HG03103 (cell line): ENCODE results near the gene NAP1L3.

Experiments used
- ATAC-seq: cut with Tn5 transposase; IDR thresholded peaks from one replicate; pipeline ENCODE4 v1.9.1; 2021; ENCODE audit warnings: low read depth; ENCODE audit not compliant: unreplicated experiment

NAP1L3 gene, protein sequence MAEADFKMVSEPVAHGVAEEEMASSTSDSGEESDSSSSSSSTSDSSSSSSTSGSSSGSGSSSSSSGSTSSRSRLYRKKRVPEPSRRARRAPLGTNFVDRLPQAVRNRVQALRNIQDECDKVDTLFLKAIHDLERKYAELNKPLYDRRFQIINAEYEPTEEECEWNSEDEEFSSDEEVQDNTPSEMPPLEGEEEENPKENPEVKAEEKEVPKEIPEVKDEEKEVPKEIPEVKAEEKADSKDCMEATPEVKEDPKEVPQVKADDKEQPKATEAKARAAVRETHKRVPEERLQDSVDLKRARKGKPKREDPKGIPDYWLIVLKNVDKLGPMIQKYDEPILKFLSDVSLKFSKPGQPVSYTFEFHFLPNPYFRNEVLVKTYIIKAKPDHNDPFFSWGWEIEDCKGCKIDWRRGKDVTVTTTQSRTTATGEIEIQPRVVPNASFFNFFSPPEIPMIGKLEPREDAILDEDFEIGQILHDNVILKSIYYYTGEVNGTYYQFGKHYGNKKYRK

DNA sequence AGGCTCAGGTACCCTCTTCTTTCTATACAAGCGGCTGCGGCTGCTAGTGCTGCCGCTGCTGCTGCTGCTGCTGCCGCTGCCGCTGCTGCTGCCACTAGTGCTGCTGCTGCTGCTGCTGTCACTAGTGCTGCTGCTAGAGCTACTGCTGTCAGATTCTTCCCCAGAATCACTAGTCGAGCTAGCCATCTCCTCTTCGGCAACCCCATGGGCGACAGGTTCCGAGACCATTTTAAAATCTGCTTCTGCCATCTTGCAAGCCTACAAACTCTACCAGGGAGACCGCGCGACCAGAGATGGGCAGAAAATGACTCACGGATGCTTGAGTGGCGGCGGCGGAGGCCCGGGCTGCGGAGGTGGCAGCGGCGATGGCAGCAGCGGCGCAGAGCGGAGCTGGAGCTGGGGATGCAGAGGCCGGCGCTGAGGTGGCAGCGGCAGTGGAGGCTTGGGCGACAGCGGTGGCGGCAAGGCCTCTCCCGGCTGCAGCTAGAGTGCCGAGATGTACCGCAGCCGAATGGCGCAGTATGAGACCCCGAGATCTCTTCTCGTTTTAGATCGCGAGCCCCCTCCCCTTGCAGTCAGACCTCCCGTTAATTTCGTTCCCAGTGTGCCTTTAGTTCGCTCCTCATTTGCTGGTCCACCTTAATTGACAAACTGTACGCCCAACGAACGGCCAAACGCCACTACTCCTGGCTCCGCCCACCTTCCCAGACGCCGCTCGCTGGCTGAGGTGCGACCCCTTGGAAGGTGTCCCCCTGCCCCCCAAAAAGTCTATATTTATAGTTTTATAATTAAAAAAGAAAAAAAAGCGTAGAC, at the start of gene NAP1L3:
TSS of gene NAP1L3 (minus strand) at position 523 of the 813 bp plus-strand sequence. CDS start at position 249, 274 bp downstream.
- peak; percentile 60 for ATAC-seq

DNA sequence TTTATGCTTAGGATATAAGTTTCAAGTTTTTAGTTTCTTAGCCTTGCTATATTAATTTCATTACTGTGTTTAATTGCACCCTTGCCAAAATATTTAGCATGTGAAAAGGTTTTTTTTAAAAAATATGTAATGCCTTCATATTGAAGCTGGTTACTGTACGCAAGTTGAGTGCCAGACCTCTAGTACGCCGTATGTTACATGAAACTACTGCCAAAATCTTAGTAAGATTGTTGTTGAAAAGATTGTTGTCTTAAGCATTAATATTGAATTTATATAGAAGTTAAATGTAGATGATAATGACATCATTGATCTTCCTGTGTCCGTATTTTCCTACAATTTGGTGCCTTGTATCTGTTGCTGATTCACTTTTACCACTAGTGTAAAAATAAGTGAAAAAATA, 37.7 kb upstream of the NAP1L3 start:
- no peak for ATAC-seq

DNA sequence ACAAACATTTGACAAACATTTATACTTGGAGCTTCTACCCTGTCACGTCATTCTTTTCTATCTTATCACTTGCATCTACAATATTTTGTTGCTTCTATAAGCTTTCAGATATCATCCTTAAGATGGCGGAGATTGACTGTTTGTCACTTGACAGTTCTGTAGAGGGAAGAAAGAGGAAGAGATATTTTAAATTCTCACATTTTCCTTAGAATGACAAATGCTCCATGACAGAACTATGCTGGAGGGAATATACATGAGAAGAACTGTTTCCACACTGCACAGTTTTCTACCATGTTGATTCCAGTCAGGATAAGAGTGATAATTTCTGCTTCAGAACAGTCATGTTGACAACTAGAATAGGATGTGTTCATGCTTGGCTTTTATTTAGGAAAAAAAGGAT, 30.3 kb upstream of the NAP1L3 start:
- ATAC-seq = no peak

DNA sequence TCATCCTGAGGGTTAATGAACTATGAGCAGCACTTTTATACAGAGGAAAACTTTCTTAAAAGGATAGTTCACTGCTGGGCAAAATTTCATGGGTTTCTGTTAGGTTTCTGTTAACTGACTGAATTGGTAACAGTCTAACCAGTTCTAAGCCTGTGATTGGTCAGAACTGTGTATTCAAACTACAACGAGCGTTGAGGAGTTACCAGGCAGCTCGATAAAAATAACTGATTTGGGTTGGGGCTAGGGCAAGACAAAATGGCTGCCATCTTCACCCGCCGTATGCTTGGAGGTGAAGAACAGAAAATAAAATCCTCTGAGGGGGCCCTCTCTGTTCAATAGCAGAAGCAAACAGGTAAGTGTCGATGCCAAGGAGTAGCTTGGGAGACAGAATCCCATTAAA, 22.6 kb upstream of the NAP1L3 start:
- ATAC-seq = no peak

DNA sequence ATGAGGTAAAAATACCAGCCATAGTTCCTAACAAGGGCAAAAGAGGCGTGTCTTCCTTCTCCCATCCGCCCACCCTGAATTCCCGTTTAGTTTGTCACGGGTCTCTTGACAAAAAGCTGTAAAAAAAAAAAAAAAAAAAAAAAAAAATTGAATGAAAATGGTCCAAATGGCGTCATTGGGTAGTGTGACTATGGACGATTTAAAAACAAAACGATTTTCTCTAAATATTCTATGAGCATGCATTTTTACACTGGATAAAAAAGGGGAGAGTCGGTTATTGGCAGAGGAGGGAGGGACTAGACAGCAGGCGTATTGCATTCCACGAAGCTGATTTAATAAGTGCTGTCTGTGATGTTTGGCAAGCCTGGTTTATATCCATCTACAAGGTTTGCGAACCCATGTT, 492 bp upstream of the NAP1L3 start, which contains the start of gene FAM133A:
TSS of gene FAM133A (plus strand) at position 338 of the 403 bp plus-strand sequence. CDS start 35,214 bp downstream, outside the sequence.
- ATAC-seq = no peak

DNA sequence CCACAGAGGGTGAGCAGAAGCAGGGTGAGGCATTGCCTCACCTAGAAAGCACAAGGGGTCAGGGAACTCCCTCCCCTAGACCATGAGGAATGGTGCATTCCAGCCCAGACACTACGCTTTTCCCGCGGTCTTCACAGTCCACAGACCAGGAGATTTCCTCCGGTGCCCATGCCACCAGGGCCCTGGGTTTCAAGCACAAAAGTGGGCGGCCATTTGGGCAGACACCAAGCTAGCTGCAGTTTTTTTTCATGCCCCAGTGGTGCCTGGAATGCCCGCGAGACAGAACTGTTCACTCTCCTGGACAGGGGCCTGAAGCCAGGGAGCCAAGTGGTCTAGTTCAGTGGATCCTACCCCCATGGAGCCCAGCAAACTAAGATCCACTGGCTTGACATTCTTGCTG, 12.8 kb downstream of the NAP1L3 start:
- ATAC-seq = no peak

DNA sequence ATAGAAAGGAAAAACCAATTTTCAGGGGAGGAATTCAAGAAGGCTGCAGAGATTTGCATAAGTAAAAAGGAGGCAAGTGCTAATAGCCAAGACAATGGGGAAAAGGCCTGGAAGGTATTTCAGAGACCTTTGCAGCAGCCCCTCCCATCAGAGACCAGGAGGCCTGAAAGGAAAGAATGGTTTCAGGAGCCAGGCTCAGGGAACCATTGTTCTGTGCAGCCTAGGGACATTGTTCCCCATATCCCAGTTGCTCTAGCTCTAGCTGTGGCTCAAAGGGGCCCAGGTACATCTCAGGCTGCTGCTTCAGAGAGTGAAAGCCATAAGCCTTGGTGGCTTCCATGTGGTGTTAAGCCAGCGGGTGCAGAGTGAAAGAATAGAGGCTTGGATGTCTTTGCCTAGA, 24.0 kb downstream of the NAP1L3 start:
- ATAC-seq = no peak

DNA sequence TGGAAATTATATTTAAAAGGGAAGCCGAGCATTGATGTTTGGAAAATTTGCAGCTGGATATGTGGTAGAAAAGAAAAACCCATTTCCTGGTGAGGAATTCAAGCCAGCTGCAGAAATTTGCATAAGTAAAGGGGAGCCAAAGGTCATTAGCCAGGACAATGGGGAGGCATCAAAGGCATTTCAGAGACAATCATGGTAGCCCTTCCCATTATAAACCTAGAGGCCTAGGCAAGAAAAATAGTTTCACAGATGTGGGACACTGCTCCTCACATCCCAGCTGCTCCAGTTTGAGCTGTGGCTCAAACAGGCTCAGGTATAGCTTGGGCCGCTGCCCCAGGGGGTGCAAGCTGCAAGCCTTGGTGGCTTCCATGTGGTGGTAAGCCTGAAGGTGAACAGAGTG, 35.8 kb downstream of the NAP1L3 start:
- ATAC-seq = no peak
